ENCODE data around the gene CLCNKA. TPM values are rescaled to one million over a fixed set of nuclear protein-coding genes. Genes with fewer than 3 reads are reported as not detected.
"Not testable (repeated sequence)": the region's sequence is repeated elsewhere in the genome, so short reads cannot be mapped to it uniquely, and the experiment has no call there.

The CLCNKA gene
- total and polyA plus RNA-seq, 2 experiments from 2014 or later, result 1.3 TPM

DNA sequence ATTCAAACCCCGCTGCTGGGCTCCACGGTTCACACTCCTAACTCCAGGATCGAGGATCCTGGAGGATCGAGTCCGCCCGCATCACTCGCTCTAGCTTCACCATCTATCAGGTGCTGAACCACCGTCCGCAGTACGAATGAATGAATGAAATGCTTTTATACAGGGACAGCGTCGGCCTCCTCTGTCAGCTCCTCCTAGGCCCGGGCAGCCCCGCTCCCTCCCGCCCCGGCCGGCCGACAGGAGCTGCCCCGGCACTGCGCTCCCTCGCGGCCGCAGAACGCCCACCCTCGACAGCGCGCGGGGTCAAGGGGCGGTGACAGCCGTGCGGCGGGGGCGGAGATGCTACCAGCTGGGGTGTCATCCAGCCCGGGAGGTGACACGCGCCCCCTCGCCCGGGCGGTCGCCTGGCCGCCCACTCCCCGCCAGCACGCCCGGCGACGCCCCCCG lies 46.5 kb upstream of the CLCNKA start:
- Histone ChIP-seq H3K4me2 (peak overlapping the region; percentile 87), H3K79me2 (peaks cover 53% of the 10 kb centered on the region), H3K27ac (peak overlapping the region; percentile 91), H3K4me3 (peak overlapping the region; percentile 95), H4K20me1 (ENCODE audit: insufficient read depth, poor library complexity, severe bottlenecking) (peaks cover 8% of the 10 kb centered on the region), H3K27me3 (no peaks in the 10 kb centered on the region), H3K36me3 (replicated peaks; ENCODE audit: insufficient read depth, low read depth) (no peaks in the 10 kb centered on the region), H2AFZ (peak overlapping the region; percentile 89), H3K9me2 (replicated peaks; ENCODE audit: insufficient read depth) (no peaks in the 10 kb centered on the region), H3K4me1 (ENCODE audit: insufficient read depth) (peaks cover 9% of the 10 kb centered on the region), H3K9me3 (ENCODE audit: low read depth) (no peaks in the 10 kb centered on the region)
- TF ChIP-seq, protein P1, sequence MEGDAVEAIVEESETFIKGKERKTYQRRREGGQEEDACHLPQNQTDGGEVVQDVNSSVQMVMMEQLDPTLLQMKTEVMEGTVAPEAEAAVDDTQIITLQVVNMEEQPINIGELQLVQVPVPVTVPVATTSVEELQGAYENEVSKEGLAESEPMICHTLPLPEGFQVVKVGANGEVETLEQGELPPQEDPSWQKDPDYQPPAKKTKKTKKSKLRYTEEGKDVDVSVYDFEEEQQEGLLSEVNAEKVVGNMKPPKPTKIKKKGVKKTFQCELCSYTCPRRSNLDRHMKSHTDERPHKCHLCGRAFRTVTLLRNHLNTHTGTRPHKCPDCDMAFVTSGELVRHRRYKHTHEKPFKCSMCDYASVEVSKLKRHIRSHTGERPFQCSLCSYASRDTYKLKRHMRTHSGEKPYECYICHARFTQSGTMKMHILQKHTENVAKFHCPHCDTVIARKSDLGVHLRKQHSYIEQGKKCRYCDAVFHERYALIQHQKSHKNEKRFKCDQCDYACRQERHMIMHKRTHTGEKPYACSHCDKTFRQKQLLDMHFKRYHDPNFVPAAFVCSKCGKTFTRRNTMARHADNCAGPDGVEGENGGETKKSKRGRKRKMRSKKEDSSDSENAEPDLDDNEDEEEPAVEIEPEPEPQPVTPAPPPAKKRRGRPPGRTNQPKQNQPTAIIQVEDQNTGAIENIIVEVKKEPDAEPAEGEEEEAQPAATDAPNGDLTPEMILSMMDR (IDR thresholded peaks at IDR 0.05; ENCODE audit: poor library complexity), result peak; percentile 11
- TF ChIP-seq EZH2phosphoT487 (IDR thresholded peaks at IDR 0.05; ENCODE audit: low read depth, severe bottlenecking, unreplicated experiment) (no peak), EZH2 (IDR thresholded peaks at IDR 0.05; ENCODE audit: borderline replicate concordance) (no peak)
- DNase-seq (ENCODE audit: low spot score), result peak; percentile 83
- 2% methylated on average over 12 of the region's 47 CpGs for WGBS (ENCODE audit: low lambda C conversion rate, missing lambda C conversion rate)

GRCh38 chr1:15975805-15976680 lies 45.8 kb upstream of the CLCNKA start, which contains the start of gene ZBTB17:
Gene ZBTB17, minus strand, starts transcription at chr1:15976101. Its CDS starts 27,606 bp downstream, at chr1:15948495.
- peak within 1 kb of the TSS; percentile 87 for H3K4me2 ChIP-seq
- peak within 1 kb of the TSS; percentile 95 for H3K4me3 ChIP-seq
- no peaks in the 10 kb centered on the region for H3K9me3 ChIP-seq (ENCODE audit: low read depth)
- H3K27ac ChIP-seq, result peak within 1 kb of the TSS; percentile 91
- H2AFZ ChIP-seq, result peak within 1 kb of the TSS; percentile 89
- peaks cover 48% of the 10 kb centered on the region for H3K79me2 ChIP-seq
- H3K27me3 ChIP-seq, result no peaks in the 10 kb centered on the region
- TF ChIP-seq EZH2phosphoT487 (IDR thresholded peaks at IDR 0.05; ENCODE audit: low read depth, severe bottlenecking, unreplicated experiment), result no peak
- TF ChIP-seq, protein P1 (IDR thresholded peaks at IDR 0.05; ENCODE audit: poor library complexity), result no peak
- TF ChIP-seq EZH2 (IDR thresholded peaks at IDR 0.05; ENCODE audit: borderline replicate concordance), result no peak
- 9% methylated on average over 41 of the region's 47 CpGs for WGBS (ENCODE audit: low lambda C conversion rate, missing lambda C conversion rate)
- peak; percentile 98 for DNase-seq (ENCODE audit: low spot score)
- no peaks in the 10 kb centered on the region for H3K36me3 ChIP-seq (replicated peaks; ENCODE audit: insufficient read depth, low read depth)
- H3K9me2 ChIP-seq (replicated peaks; ENCODE audit: insufficient read depth), result no peaks in the 10 kb centered on the region
- peaks cover 9% of the 10 kb centered on the region for H3K4me1 ChIP-seq (ENCODE audit: insufficient read depth)
- H4K20me1 ChIP-seq (ENCODE audit: insufficient read depth, poor library complexity, severe bottlenecking), result peaks cover 8% of the 10 kb centered on the region

GRCh38 chr1:15977947-15978346 lies 43.9 kb upstream of the CLCNKA start:
- peaks cover 29% of the 10 kb centered on the region for H3K79me2 ChIP-seq
- not testable (repeated sequence) for H3K36me3 ChIP-seq (replicated peaks; ENCODE audit: insufficient read depth, low read depth); H3K27ac ChIP-seq; H2AFZ ChIP-seq; H3K9me2 ChIP-seq (replicated peaks; ENCODE audit: insufficient read depth); H3K4me2 ChIP-seq; H3K27me3 ChIP-seq; DNase-seq (ENCODE audit: low spot score); H3K4me3 ChIP-seq; H3K4me1 ChIP-seq (ENCODE audit: insufficient read depth); H4K20me1 ChIP-seq (ENCODE audit: insufficient read depth, poor library complexity, severe bottlenecking); H3K9me3 ChIP-seq (ENCODE audit: low read depth)
- WGBS (ENCODE audit: low lambda C conversion rate, missing lambda C conversion rate), result 95% methylated on average over 4 of the region's 4 CpGs

DNA sequence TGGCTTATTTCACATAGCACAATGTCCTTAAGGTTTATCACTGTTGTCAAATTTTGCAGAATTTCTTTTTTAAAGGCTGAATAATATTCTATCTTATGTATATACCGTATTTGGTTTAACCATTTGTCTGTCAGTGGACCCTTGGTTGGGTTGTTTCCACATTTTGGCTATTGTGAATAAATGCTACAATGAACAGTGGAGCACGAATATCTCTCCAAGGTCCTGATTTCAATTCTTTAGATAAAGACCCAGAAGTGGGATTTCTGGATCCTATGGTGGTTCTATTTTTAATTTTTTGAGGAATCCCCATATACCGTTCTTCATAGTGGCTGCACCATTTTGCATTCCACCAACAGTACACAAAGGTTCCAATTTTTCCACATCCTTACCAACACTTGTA lies 40.2 kb upstream of the CLCNKA start:
- Histone ChIP-seq H3K9me3 (ENCODE audit: low read depth) (no peaks in the 10 kb centered on the region), H3K36me3 (replicated peaks; ENCODE audit: insufficient read depth, low read depth) (no peaks in the 10 kb centered on the region), H3K9me2 (replicated peaks; ENCODE audit: insufficient read depth) (no peaks in the 10 kb centered on the region), H3K27me3 (no peaks in the 10 kb centered on the region), H3K27ac (no peak overlapping the region), H3K4me3 (no peak overlapping the region), H3K4me2 (no peak overlapping the region), H2AFZ (no peak overlapping the region), H3K79me2 (no peaks in the 10 kb centered on the region), H3K4me1 (ENCODE audit: insufficient read depth) (no peaks in the 10 kb centered on the region), H4K20me1 (ENCODE audit: insufficient read depth, poor library complexity, severe bottlenecking) (no peaks in the 10 kb centered on the region)
- 92% methylated on average over 3 of the region's 3 CpGs for WGBS (ENCODE audit: low lambda C conversion rate, missing lambda C conversion rate)
- DNase-seq (ENCODE audit: low spot score), result no peak
- TF ChIP-seq, protein P1 (IDR thresholded peaks at IDR 0.05; ENCODE audit: poor library complexity), result no peak
- TF ChIP-seq EZH2 (IDR thresholded peaks at IDR 0.05; ENCODE audit: borderline replicate concordance) (no peak), EZH2phosphoT487 (IDR thresholded peaks at IDR 0.05; ENCODE audit: low read depth, severe bottlenecking, unreplicated experiment) (no peak)
